Measurements from ENCODE around the gene FNDC10.
"Not testable (repeated sequence)": the region's sequence is repeated elsewhere in the genome, so short reads cannot be mapped to it uniquely, and the experiment has no call there.

The FNDC10 gene

GRCh38 chr1:1562556-1563195 is 37.3 kb downstream of the FNDC10 start:
- DNase-seq, result no peak

- DNase-seq, result no peak
Measured at GRCh38 chr1:1561801-1562470, 38.0 kb downstream of the FNDC10 start.

GRCh38 chr1:1560178-1560577 is 39.8 kb downstream of the FNDC10 start:
- no peak for DNase-seq

GRCh38 chr1:1559066-1559465 is 40.9 kb downstream of the FNDC10 start:
- DNase-seq, result no peak

GRCh38 chr1:1558591-1558990 is 41.3 kb downstream of the FNDC10 start:
- no peak for DNase-seq

- not testable (repeated sequence) for DNase-seq
Measured at GRCh38 chr1:1557688-1558087, 42.2 kb downstream of the FNDC10 start.

- DNase-seq, result not testable (repeated sequence)
Measured at GRCh38 chr1:1556961-1557360, 43.0 kb downstream of the FNDC10 start.

GRCh38 chr1:1556505-1556904 is 43.4 kb downstream of the FNDC10 start:
- no peak for DNase-seq

GRCh38 chr1:1554926-1555915 is 44.7 kb downstream of the FNDC10 start:
- DNase-seq, result peak; percentile 70

- no peak for DNase-seq
Measured at GRCh38 chr1:1554550-1554925, 45.4 kb downstream of the FNDC10 start.

GRCh38 chr1:1553821-1554494 is 46.0 kb downstream of the FNDC10 start:
- no peak for DNase-seq

- DNase-seq, result no peak
Measured at GRCh38 chr1:1552263-1552639, 47.7 kb downstream of the FNDC10 start.

GRCh38 chr1:1551524-1552262 is 48.2 kb downstream of the FNDC10 start:
- DNase-seq, result no peak

- DNase-seq, result peak; percentile 39
Measured at GRCh38 chr1:1550591-1551432, 49.1 kb downstream of the FNDC10 start.

- no peak for DNase-seq
Measured at GRCh38 chr1:1550087-1550486, 49.8 kb downstream of the FNDC10 start.

- DNase-seq, result no peak
Measured at GRCh38 chr1:1548591-1548990, 51.3 kb downstream of the FNDC10 start.

Data from fibroblast of skin of right quadriceps (primary cell).